GM23338 (cell line): ENCODE results near the gene NDUFV1. TPM values are rescaled to one million over a fixed set of nuclear protein-coding genes. Genes with fewer than 3 reads are reported as not detected.

Experiments
- ATAC-seq: fragments of 200-7000 bp; cut with Tn5 transposase; 3 replicates; pipeline ENCODE4 v1.9.1; 2020
- DNase-seq: peaks from one replicate; pipeline ENCODE4 v3.0.0-alpha.2; 2015; ENCODE audit warnings: low spot score
- H2AFZ ChIP-seq: fragments of 200-600 bp; sonication (generic); 2 replicates; pipeline ENCODE4 v1.8.0; 2016; ENCODE audit warnings: antibody characterized with exemption, mild to moderate bottlenecking, moderate library complexity
- H3F3A ChIP-seq: fragments of 200-600 bp; sonication (generic); replicated peaks from 2 replicates; pipeline ENCODE4 v1.8.0; 2017; ENCODE audit warnings: antibody characterized with exemption, mixed run types, low read depth
- H3K27ac ChIP-seq: fragments of 200-600 bp; sonication (generic); 2 replicates; pipeline ENCODE4 v1.6.1; 2016; ENCODE audit warnings: low read depth
- H3K27me3 ChIP-seq: fragments of 200-600 bp; sonication (generic); 2 replicates; pipeline ENCODE4 v1.8.0; 2016; ENCODE audit warnings: mild to moderate bottlenecking, mixed run types, moderate library complexity; ENCODE audit not compliant: insufficient read depth
- H3K36me3 ChIP-seq: fragments of 200-600 bp; sonication (generic); 2 replicates; pipeline ENCODE4 v1.8.0; 2016; ENCODE audit warnings: mild to moderate bottlenecking; ENCODE audit not compliant: insufficient read depth
- H3K4me1 ChIP-seq: fragments of 200-600 bp; sonication (generic); 2 replicates; pipeline ENCODE4 v1.8.0; 2016; ENCODE audit warnings: mild to moderate bottlenecking, moderate library complexity; ENCODE audit not compliant: insufficient read depth
- H3K4me2 ChIP-seq: fragments of 200-600 bp; sonication (generic); 2 replicates; pipeline ENCODE4 v1.7.1; 2017; ENCODE audit warnings: mixed run types
- H3K4me3 ChIP-seq: fragments of 200-600 bp; sonication (generic); 2 replicates; pipeline ENCODE4 v1.6.1; 2016; ENCODE audit warnings: mixed run types
- H3K79me2 ChIP-seq: fragments of 200-600 bp; sonication (generic); replicated peaks from 2 replicates; pipeline ENCODE4 v1.8.0; 2017; ENCODE audit warnings: mild to moderate bottlenecking; ENCODE audit not compliant: insufficient read depth
- H3K9me2 ChIP-seq: fragments of 200-600 bp; sonication (generic); 2 replicates; pipeline ENCODE4 v1.8.0; 2017; ENCODE audit not compliant: insufficient read depth
- H4K20me1 ChIP-seq: fragments of 200-600 bp; sonication (generic); replicated peaks from 2 replicates; pipeline ENCODE4 v1.8.0; 2017; ENCODE audit warnings: mild to moderate bottlenecking; ENCODE audit not compliant: insufficient read depth
- H3K27ac Mint-ChIP-seq: 2 replicates; pipeline ENCODE4 v1.8.0; 2020; ENCODE audit warnings: inconsistent platforms, mild to moderate bottlenecking, moderate library complexity, mixed read lengths
- H3K27me3 Mint-ChIP-seq: 3 replicates; pipeline ENCODE4 v1.8.0; 2022; ENCODE audit warnings: low read depth, mild to moderate bottlenecking, moderate library complexity, mixed read lengths, inconsistent platforms; ENCODE audit not compliant: insufficient read depth, poor library complexity
- H3K36me3 Mint-ChIP-seq: 3 replicates; pipeline ENCODE4 v1.8.0; 2021; ENCODE audit warnings: low read depth, mild to moderate bottlenecking, inconsistent platforms, moderate library complexity, mixed read lengths
- H3K4me1 Mint-ChIP-seq: 3 replicates; pipeline ENCODE4 v1.8.0; 2020; ENCODE audit warnings: mild to moderate bottlenecking, inconsistent platforms, mixed read lengths
- H3K4me3 Mint-ChIP-seq: 3 replicates; pipeline ENCODE4 v1.8.0; 2021; ENCODE audit warnings: moderate library complexity, mild to moderate bottlenecking, inconsistent platforms, mixed read lengths
- H3K9me3 Mint-ChIP-seq: 3 replicates; pipeline ENCODE4 v1.8.0; 2020; ENCODE audit warnings: moderate library complexity, mild to moderate bottlenecking, inconsistent platforms, mixed read lengths
- CREB1 ChIP-seq: fragments of 250-450 bp; sonication (Bioruptor Pico); IDR thresholded peaks from 2 replicates; pipeline ENCODE4 v1.5.0; 2020; ENCODE audit warnings: low read depth, mild to moderate bottlenecking, moderate library complexity
- ETS1 ChIP-seq: IDR thresholded peaks from 2 replicates; pipeline ENCODE4 v1.6.1; 2016; ENCODE audit warnings: antibody characterized with exemption
- EZH2 ChIP-seq: fragments of 200-600 bp; sonication (generic); IDR thresholded peaks from one replicate; pipeline ENCODE4 v1.8.0; 2017; ENCODE audit warnings: antibody characterized with exemption, mild to moderate bottlenecking, low read depth; ENCODE audit not compliant: unreplicated experiment
- EZH2phosphoT487 ChIP-seq: fragments of 200-600 bp; sonication (generic); IDR thresholded peaks from one replicate; pipeline ENCODE4 v1.8.1; 2018; ENCODE audit warnings: antibody characterized with exemption; ENCODE audit not compliant: unreplicated experiment
- JUNB ChIP-seq: IDR thresholded peaks from one replicate; pipeline ENCODE4 v1.6.1; 2016; ENCODE audit warnings: antibody characterized with exemption; ENCODE audit not compliant: unreplicated experiment
- NANOG ChIP-seq: IDR thresholded peaks from 2 replicates; pipeline ENCODE4 v1.6.1; 2016; ENCODE audit warnings: antibody characterized with exemption, borderline replicate concordance
- POLR2AphosphoS5 ChIP-seq: IDR thresholded peaks from 2 replicates; pipeline ENCODE4 v1.6.1; 2016; ENCODE audit warnings: antibody characterized with exemption, low read depth
- STAT1 ChIP-seq: IDR thresholded peaks from one replicate; pipeline ENCODE4 v1.6.1; 2016; ENCODE audit warnings: antibody characterized with exemption; ENCODE audit not compliant: unreplicated experiment
- ZNF114 ChIP-seq: fragments of 250-450 bp; sonication (Bioruptor Pico); IDR thresholded peaks from 2 replicates; pipeline ENCODE4 v1.5.0; 2020; ENCODE audit warnings: mild to moderate bottlenecking, moderate library complexity
- ZNF331 ChIP-seq: fragments of 250-450 bp; sonication (Bioruptor Pico); IDR thresholded peaks from 2 replicates; pipeline ENCODE4 v1.5.0; 2020; ENCODE audit warnings: low read depth, mild to moderate bottlenecking, moderate library complexity
- polyA plus RNA-seq: library from polyadenylated mRNA; unstranded; fragments of >200 nt; fragmentation: Nextera tagmentation; extraction: Ambion mirVana; gene quantifications from 2 replicates; pipeline ENCODE4 v1.2.1, GENCODE V29; 2016
- total RNA-seq: library from RNA; depleted of rRNA; stranded (reverse); fragments of >200 nt; shearing (Covaris generic); gene quantifications from 2 replicates; pipeline ENCODE4 v1.2.3, GENCODE V29; 2014
- TF ChIP-seq, protein P1 (sequence below): fragments of 250-450 bp; sonication (Bioruptor Pico); IDR thresholded peaks from 2 replicates; pipeline ENCODE4 v1.5.0; 2020; ENCODE audit warnings: mild to moderate bottlenecking, moderate library complexity
- TF ChIP-seq, protein P2 (sequence below), 2 experiments: fragments of 200-600 bp in 1 of 2; sonication (generic) in 1 of 2; conservative IDR thresholded peaks; 2 replicates each; pipeline versions ENCODE4 v1.5.1 to v1.6.1; 2016 to 2017; ENCODE audit warnings: antibody characterized with exemption in 2 of 2, low read depth in 2 of 2, mild to moderate bottlenecking in 2 of 2, moderate library complexity in 1 of 2
- TF ChIP-seq, protein P3 (sequence below): IDR thresholded peaks from one replicate; pipeline ENCODE4 v1.6.1; 2018; ENCODE audit warnings: antibody characterized with exemption; ENCODE audit not compliant: unreplicated experiment

NDUFV1 gene
- total and polyA plus RNA-seq, 2 experiments from 2014 or later: 104 to 241 TPM

- Mint-ChIP-seq H3K27me3 (peaks cover 9% of the 10 kb centered on the region), H3K36me3 (no peaks in the 10 kb centered on the region), H3K4me3 (no peak overlapping the region), H3K27ac (no peak overlapping the region), H3K4me1 (peaks cover 9% of the 10 kb centered on the region; the same call in 2 of the 3 replicates), H3K9me3 (no peaks in the 10 kb centered on the region; the same call in 1 of the 3 replicates)
- DNase-seq: no peak
- Histone ChIP-seq H3F3A (0 out of 2 replicates have a peak, but pooled peaks cover 4% of the 10 kb centered on the region), H4K20me1 (no peaks in the 10 kb centered on the region), H3K4me1 (no peaks in the 10 kb centered on the region), H3K79me2 (no peaks in the 10 kb centered on the region), H3K27ac (no peak overlapping the region), H3K4me2 (no peak overlapping the region), H3K9me2 (no peaks in the 10 kb centered on the region), H3K4me3 (no peak overlapping the region), H2AFZ (no peak overlapping the region), H3K27me3 (no peaks in the 10 kb centered on the region), H3K36me3 (no peaks in the 10 kb centered on the region)
- TF ChIP-seq, protein P1, sequence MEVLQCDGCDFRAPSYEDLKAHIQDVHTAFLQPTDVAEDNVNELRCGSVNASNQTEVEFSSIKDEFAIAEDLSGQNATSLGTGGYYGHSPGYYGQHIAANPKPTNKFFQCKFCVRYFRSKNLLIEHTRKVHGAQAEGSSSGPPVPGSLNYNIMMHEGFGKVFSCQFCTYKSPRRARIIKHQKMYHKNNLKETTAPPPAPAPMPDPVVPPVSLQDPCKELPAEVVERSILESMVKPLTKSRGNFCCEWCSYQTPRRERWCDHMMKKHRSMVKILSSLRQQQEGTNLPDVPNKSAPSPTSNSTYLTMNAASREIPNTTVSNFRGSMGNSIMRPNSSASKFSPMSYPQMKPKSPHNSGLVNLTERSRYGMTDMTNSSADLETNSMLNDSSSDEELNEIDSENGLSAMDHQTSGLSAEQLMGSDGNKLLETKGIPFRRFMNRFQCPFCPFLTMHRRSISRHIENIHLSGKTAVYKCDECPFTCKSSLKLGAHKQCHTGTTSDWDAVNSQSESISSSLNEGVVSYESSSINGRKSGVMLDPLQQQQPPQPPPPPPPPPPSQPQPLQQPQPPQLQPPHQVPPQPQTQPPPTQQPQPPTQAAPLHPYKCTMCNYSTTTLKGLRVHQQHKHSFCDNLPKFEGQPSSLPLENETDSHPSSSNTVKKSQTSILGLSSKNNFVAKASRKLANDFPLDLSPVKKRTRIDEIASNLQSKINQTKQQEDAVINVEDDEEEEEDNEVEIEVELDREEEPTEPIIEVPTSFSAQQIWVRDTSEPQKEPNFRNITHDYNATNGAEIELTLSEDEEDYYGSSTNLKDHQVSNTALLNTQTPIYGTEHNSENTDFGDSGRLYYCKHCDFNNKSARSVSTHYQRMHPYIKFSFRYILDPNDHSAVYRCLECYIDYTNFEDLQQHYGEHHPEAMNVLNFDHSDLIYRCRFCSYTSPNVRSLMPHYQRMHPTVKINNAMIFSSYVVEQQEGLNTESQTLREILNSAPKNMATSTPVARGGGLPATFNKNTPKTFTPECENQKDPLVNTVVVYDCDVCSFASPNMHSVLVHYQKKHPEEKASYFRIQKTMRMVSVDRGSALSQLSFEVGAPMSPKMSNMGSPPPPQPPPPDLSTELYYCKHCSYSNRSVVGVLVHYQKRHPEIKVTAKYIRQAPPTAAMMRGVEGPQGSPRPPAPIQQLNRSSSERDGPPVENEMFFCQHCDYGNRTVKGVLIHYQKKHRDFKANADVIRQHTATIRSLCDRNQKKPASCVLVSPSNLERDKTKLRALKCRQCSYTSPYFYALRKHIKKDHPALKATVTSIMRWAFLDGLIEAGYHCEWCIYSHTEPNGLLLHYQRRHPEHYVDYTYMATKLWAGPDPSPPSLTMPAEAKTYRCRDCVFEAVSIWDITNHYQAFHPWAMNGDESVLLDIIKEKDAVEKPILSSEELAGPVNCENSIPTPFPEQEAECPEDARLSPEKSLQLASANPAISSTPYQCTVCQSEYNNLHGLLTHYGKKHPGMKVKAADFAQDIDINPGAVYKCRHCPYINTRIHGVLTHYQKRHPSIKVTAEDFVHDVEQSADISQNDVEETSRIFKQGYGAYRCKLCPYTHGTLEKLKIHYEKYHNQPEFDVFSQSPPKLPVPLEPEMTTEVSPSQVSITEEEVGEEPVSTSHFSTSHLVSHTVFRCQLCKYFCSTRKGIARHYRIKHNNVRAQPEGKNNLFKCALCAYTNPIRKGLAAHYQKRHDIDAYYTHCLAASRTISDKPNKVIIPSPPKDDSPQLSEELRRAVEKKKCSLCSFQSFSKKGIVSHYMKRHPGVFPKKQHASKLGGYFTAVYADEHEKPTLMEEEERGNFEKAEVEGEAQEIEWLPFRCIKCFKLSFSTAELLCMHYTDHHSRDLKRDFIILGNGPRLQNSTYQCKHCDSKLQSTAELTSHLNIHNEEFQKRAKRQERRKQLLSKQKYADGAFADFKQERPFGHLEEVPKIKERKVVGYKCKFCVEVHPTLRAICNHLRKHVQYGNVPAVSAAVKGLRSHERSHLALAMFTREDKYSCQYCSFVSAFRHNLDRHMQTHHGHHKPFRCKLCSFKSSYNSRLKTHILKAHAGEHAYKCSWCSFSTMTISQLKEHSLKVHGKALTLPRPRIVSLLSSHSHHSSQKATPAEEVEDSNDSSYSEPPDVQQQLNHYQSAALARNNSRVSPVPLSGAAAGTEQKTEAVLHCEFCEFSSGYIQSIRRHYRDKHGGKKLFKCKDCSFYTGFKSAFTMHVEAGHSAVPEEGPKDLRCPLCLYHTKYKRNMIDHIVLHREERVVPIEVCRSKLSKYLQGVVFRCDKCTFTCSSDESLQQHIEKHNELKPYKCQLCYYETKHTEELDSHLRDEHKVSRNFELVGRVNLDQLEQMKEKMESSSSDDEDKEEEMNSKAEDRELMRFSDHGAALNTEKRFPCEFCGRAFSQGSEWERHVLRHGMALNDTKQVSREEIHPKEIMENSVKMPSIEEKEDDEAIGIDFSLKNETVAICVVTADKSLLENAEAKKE (CRISPR knock-in tag): no peak
- TF ChIP-seq STAT1 (no peak), NANOG (no peak), ZNF114 (no peak), EZH2phosphoT487 (no peak), JUNB (no peak), POLR2AphosphoS5 (no peak), ETS1 (no peak), CREB1 (no peak), EZH2 (no peak), ZNF331 (CRISPR knock-in tag) (no peak)
- TF ChIP-seq, protein P2, sequence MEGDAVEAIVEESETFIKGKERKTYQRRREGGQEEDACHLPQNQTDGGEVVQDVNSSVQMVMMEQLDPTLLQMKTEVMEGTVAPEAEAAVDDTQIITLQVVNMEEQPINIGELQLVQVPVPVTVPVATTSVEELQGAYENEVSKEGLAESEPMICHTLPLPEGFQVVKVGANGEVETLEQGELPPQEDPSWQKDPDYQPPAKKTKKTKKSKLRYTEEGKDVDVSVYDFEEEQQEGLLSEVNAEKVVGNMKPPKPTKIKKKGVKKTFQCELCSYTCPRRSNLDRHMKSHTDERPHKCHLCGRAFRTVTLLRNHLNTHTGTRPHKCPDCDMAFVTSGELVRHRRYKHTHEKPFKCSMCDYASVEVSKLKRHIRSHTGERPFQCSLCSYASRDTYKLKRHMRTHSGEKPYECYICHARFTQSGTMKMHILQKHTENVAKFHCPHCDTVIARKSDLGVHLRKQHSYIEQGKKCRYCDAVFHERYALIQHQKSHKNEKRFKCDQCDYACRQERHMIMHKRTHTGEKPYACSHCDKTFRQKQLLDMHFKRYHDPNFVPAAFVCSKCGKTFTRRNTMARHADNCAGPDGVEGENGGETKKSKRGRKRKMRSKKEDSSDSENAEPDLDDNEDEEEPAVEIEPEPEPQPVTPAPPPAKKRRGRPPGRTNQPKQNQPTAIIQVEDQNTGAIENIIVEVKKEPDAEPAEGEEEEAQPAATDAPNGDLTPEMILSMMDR (conservative IDR thresholded peaks at IDR 0.05; ENCODE audit: low read depth in 2 of 2): no peak
- TF ChIP-seq, protein P3, sequence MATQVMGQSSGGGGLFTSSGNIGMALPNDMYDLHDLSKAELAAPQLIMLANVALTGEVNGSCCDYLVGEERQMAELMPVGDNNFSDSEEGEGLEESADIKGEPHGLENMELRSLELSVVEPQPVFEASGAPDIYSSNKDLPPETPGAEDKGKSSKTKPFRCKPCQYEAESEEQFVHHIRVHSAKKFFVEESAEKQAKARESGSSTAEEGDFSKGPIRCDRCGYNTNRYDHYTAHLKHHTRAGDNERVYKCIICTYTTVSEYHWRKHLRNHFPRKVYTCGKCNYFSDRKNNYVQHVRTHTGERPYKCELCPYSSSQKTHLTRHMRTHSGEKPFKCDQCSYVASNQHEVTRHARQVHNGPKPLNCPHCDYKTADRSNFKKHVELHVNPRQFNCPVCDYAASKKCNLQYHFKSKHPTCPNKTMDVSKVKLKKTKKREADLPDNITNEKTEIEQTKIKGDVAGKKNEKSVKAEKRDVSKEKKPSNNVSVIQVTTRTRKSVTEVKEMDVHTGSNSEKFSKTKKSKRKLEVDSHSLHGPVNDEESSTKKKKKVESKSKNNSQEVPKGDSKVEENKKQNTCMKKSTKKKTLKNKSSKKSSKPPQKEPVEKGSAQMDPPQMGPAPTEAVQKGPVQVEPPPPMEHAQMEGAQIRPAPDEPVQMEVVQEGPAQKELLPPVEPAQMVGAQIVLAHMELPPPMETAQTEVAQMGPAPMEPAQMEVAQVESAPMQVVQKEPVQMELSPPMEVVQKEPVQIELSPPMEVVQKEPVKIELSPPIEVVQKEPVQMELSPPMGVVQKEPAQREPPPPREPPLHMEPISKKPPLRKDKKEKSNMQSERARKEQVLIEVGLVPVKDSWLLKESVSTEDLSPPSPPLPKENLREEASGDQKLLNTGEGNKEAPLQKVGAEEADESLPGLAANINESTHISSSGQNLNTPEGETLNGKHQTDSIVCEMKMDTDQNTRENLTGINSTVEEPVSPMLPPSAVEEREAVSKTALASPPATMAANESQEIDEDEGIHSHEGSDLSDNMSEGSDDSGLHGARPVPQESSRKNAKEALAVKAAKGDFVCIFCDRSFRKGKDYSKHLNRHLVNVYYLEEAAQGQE: no peak
- no peak for ATAC-seq
Measured at GRCh38 chr11:67647471-67647870, 40.7 kb downstream of the NDUFV1 start.
